GM19468 (cell line): ENCODE data around the gene KMT5C.

ENCODE experiments used
- ATAC-seq: cut with Tn5 transposase; IDR thresholded peaks from one replicate; pipeline ENCODE4 v1.9.1; 2021; ENCODE audit warnings: mild to moderate bottlenecking, moderate library complexity, moderate number of reproducible peaks; ENCODE audit not compliant: unreplicated experiment; ENCODE audit errors: extremely low read depth

KMT5C gene

GRCh38 chr19:55345818-55346724 lies 6.4 kb downstream of the KMT5C start:
- no peak for ATAC-seq

- no peak for ATAC-seq
These were observed 7.2 kb downstream of the KMT5C start for GRCh38 chr19:55346725-55347441.

- ATAC-seq = no peak
These were observed 7.8 kb downstream of the KMT5C start for GRCh38 chr19:55347442-55348009.

DNA sequence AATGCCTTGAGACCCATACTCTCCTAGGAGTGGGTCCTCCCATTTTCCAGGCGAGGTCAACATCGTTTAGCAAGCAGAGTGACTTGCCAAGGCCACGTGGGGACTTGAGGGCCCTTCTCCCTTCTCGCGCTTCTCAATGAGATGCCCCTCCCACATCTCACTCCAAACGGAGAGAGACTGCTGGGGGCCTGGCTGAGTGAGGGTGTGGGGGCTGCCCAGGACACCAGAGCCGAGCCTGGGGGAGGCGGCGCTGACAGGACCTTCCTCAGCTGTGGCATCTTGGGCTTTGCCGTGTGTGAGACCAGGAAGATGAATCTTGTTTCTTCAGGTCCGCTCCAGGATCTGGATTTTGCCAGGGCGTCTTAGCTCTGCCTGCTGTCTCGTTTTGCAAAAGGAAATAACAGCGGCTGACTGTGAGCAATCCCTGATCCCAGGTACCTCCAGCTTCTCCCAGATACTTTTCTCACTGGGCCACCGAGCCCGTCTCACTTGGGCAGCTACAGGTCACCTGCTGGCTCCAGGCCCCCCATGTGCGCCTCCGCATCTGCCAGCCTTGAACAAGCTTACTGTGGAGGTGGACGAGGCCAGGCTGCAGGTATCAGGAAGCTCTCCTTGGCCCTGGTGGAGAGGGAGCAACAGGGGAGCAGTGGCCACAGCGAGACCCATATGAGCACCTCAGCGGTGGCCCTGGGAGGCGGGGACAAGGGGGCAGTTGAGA lies 8.8 kb downstream of the KMT5C start:
- no peak for ATAC-seq

DNA sequence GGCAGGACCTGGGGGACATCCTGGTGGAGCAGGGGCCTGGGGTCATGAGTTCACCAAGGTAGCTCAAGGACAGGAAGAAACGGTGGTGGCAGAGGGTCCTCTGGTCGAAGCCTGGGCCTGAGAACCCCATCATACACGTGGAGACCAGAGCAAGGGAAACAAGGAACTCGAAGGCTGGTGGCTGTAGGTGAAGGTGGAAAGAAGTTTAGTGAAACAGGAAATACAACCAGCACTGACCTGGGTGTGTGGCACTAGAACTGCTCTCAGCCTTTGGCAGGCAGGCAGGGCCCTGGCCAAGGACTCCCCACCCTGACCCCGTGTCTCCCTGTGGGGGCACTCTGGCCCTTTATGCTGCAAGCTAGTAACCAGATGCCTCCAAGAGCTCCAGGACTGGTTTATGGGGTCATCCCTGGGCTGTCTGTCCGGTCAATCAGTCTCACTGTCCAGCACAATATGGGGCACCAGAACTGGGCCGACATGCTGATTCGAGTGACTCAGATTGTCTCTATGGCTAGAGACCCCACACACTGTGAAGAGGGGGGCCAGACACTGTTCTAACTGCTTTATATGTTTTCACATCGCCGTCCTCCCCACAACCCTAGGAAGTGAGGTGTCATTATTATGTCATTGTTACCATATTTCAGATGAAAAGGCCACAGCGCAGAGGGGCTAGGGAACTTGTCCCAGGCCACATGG lies 11.1 kb downstream of the KMT5C start:
- ATAC-seq = no peak

DNA sequence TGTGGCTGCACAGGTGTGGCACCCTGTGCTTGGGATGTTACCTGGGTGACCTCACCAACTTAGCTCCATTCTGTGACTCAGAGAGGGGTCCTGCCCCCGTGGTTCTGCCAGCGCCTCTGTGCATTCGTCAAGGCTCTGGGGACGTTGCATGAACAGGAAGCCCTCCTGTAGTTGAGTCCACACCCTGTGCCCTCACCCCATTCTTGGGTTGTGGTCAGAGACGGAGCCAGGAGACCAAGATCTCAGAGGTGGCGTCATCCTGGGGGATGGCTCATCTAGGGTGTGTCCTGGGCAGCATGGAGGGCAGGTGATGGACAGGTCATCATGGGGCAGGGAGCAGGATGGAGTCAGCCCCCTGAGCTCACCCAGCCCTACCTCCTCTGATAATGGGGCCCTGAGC lies 12.4 kb downstream of the KMT5C start:
- ATAC-seq = no peak

DNA sequence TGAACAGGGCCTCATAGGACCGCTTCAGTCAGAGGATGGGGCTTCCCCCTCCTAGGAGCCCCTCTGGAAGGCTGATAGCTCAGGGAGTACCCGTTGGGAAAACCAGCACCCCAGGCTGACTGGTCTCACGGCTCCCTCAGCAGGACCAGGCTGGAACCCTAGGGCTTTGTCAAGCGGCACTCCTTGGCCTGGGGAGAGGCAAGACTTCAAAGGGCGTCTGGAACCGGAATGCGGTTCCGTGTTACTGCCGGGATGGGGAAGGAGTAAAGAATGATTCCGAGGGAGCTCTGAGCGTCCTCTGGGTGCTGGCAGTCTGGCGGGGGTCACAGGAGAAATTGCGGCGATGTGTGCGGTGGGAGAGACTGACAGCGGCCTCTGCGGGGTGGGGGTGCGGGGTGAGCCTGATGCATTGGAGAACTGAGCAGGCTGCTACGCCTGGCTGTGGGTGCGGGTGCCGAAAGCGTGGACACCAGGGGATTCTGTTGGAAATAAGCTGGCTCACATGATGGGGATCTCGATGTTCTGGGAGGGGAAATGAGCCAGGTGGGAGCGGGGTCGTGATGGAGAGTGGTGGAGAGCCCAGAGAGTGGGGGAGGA lies 13.0 kb downstream of the KMT5C start:
- no peak for ATAC-seq

DNA sequence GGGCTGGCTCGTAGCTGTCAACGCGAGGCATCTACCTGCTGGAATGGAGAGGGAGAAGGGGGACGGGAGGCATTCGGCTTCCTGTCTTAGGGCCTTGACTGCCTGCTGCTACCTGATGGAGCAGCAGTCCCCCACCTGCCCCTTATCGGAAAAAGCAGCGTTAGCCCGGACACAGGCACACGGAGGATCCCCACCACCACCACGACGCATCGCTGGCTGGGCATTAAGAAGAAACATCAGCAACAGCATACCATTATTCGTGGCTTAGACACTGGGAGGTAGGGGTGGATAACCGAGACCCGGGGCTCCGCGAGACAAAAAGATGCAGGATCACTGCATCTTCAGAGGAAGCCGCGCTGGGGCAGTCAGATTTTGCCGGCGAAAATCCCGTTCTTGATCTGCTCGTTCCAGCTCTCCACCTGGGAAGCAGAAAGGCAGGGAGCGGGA lies 13.7 kb downstream of the KMT5C start:
- ATAC-seq = no peak

DNA sequence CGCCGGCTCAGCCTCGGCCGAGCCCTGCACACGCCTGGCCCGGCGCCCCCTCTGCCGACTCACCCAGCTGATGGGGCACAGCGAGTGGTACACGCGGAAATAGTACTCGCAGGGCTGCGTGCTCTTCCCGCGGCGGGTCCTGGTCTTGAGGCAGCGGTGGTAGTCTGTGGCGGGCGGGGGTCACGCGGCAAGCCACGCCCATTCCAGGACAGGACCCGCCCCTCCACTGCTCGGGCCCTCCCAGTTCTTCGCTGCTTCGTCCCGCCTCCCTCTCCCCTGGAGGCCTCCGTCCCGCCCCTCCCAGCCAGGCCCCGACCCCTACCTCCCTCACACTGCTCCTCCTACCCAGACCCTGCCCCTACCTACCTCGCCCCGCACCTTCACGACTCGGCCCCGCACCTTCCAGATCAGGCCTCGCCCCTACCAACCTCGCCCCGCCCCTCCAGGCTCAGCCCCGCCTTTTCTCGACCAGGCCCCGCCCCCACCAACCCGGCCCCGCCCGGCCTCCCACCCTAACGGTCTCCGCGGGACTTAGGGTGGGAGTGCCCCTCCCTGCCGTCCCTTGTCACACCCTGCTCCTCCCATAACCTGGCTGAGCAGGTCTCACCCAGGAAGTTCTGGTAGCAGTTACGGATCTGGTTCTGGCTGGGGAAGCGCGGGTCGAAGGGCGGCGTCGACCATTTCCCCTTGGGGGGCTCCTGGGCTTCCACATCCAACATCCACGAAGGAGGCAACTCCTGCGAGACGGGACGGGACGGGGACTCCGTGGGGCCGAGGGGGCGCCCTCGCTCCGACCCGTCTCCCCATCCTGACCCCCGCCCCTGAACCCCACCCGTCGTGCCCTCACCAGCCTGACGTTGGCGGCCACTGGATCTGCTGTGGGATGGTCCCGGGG lies 14.4 kb downstream of the KMT5C start:
- no peak for ATAC-seq

GRCh38 chr19:55354698-55355212 lies 15.1 kb downstream of the KMT5C start, which contains the start of gene COX6B2:
TSS of gene COX6B2 (minus strand) at chr19:55354719. CDS start at chr19:55354521, 198 bp downstream.
- no peak for ATAC-seq

DNA sequence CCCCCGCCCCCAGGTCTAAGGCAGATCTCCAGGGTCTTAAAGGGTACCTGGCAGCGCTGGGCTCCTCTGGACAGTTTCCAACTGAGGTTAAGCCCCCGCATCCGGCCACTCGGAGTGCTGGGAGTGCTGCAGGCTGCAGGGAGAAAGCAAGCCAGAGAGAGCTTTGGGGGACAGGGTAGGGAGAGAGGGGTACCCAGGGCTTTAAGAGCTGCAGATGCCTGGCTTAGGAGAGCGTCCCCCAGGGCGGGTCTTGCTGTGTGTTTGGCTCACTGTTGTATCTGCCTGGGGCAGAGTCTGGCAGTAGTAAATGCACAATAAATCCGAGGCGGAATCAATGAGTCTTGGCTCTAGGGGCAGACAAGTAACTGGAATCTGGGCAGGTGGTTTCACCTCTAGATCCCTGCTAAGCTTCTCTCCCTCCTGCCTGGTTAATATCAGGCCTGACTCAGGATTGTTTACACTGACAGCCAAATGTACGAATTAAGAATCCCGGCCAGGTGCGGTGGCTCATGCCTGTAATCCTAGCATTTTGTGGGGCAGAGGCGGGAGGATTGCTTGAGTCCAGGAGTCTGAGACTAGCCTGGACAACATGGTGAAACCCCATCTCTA lies 15.6 kb downstream of the KMT5C start:
- no peak for ATAC-seq

- no peak for ATAC-seq
These were observed 18.8 kb downstream of the KMT5C start for GRCh38 chr19:55358493-55358892.

GRCh38 chr19:55358943-55359908 lies 19.6 kb downstream of the KMT5C start:
- ATAC-seq = no peak

DNA sequence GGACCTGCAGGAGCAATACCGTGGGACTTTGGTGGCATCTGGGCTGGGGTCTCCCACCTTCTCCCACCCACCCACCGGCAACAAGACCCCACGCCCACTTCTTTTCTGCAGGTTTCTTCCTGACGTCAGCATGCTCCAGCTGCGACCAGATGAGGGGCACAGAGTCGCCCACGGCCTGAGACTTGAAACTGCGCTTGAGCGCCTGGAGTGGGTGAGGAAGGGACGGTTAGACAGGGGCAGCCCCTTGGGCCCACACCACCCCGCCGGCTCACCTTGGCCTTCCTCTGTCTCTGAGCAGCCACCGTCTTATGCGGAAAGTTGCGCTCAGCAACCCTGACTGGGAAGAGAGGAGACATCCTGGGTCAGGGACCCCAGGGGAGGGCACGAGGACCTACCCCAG lies 21.2 kb downstream of the KMT5C start:
- no peak for ATAC-seq

- no peak for ATAC-seq
These were observed 22.7 kb downstream of the KMT5C start for GRCh38 chr19:55362174-55362989.
